ENCODE results near the gene RTN4R.

Gene RTN4R

DNA sequence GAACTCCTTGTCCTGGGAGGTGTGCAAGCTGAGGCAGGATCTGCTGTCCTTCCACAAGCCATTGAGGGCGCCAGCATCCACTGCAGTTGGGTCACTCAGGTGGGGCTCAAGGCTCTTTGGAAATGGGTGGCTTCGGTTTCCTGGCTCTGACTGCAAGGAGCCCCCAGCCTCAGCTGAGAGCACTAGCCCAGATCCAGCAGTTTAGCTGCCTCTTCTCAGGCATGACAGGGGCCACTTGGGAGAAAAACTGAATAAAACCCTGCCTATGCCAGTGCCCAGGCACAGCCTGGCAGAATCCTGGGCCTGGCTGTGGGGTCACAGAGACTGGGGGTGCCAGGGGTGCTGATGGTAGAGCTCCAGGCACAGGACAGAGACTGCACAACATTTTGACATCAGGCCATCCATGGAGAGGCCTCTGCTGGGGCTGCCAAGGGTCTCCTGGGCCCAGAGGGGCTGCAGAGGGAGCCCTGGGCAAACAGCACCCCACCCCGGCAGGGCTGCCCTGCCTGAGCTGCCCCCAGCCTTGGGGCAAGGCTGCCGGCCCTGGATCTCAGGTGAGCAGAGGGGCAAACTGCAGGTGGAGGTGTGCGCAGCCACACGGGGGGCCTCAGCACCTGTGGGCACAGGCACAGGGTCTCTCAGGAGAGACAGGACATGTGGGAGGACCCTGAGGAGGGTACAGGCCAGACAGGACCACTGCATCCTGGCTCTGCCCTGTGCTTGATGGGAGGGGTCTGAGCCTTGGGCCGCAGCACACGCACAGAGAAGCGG lies 28.3 kb downstream of the RTN4R start:
- no peak for DNase-seq

DNA sequence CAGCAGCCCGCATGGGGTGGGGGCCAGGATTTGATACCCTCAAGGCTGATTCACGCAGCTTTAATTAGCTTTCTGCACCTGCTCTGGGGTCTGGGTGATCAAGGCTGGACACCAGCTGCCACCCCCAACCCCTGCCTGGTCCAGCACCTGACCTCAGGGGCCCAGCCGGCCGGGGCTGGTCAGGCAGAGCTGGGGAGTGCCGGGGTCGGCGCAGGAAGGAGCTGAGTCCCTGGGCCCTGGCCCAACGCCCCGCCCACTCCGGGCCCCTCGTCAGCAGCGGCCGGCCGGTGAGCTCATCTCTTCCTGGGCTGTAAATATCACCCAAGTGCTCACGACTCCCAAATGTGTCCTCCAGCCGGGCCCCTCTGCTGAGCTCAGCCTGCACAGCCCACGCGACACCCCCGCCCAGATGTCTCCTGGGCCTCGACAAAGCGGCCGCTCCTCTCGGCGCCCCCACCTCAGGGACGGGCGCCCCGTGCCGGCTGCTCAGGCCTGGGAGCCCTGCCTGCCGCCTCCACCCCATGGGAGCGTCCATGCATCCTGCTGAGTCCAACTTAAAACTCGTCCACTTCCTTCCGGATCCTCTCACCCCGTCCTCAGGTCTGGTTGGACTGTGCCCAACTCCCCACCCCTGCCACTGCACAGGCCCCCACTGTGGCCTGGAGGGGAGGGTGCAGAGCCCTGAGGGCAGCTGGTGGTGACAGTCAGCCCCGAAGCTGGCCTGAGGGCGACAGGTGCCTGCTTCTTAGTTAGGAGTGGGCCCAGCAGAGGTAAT lies 29.0 kb downstream of the RTN4R start:
- no peak for DNase-seq

DNA sequence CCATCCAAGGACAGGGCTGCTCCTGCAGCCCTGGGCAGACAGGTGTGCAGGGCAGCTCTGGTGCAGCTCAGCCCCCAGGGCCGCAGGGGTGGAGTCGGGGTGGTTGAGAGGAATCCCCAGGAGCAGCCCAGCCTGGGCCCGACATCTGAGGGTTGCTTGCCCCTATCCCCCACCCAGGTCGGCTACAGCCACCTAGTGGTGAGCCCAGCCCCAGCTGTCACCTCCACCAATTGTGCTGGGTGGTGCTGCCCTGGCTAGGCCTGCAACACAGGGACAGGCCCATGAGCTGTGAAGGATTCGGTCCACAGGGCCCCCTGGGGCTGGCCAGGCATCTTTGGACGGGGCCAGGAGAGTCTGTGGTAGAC lies 29.6 kb downstream of the RTN4R start:
- DNase-seq: peak; percentile 51

DNA sequence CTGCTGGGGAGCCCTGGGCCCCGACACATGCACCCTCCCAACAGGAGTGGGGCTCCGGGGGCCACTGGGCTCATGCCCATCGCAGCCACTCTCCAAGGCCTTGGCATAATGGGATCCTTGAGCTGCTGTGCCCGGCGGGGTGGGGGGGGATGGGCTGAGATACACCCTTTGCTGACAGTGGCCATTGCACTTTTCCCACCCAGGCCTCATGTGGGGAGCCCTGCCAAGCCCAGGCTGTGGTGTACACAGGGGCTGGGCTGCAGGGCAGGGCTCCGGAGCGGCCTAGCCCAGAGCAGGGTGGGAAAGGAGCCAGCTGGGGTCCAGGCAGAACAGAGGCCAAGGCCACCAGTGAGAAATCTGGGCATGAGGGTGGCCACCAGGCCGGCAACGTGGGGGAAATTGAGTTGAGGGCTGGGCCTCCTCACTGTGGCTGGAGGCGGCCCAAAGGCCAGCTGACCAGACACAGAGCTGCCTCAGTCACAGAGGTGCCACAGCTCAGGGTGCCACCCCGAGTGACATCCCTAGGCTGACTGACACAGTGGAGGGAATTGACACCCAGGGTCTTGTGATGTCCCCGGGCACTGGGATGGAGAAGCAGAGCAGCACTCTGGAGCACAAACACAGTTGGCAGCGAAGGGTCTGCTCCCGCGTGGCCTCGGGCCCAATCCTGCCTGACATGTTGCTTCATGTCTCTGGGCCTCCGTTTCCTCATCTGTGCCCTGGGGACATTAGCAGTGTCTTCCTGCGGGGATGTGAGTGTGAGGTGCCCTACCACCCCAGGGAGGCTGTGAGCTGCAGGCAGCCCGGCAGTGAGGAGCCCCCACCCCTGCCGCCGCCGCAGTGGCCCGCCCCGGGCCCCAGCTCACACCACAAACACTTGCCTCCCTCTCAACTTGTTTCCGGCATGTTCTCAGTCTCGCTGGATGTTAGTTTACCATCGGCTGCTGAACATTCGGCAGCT lies 30.4 kb downstream of the RTN4R start:
- DNase-seq: peak; percentile 53

DNA sequence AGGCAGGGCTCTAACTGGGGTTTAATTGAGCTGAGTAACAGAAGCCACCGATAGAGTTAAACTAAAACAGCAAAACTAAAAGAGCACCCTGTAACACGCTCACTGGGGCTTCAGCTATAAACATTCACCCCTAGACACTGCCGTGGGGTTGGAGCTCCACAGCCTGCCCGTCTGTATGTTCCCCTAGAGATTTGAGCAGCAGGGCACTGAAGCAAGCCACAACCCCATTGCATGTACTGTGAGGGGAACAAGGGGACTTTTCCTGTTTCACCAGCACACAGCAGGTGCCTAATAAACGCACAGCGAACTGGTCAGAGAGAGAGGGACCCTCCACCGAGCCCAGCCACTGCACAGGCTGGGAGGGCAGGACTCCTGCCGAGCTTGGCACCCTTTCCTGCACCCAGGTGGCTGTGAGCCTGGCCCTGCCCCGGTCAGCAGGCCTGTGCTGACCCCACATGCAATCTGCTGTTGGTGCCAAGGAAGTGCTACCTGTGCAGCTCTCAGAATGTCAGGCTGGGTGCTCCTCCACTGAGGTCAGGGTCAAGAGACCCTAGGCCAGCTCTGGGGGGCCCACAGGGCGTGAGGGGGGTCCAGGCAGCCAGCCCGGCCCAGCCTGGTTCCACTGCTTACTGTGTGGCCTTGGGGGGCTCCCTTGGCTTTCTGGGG lies 31.9 kb downstream of the RTN4R start:
- no peak for DNase-seq

DNA sequence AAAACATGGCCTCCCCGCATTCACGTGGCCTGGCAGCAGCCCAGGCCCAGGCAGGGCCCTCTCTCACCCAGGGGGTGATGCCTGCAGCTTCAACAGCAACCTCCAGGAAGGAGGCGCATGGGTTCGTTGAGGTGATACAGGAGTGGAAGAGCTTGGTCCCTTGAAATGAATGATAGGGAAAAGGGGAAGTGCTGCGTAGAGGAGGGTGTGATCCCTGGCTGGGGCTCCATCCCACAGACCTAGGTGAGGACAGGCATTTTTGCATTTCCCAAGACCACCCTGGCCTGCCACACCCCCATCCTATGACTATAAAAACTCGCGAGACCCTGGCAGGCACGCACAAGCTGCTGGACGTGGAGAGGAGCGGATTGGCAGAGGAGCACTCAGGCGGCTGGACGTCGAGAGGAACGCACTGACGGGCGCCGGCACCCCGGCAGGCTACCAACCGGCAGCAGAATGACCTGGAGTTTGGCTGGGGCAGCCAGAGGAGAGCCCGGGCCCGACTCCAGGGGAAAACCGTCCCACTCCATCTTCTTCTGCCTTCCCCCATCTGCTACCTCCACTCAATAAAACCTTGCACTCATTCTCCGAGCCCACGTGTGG lies 32.6 kb downstream of the RTN4R start:
- no peak for DNase-seq

DNA sequence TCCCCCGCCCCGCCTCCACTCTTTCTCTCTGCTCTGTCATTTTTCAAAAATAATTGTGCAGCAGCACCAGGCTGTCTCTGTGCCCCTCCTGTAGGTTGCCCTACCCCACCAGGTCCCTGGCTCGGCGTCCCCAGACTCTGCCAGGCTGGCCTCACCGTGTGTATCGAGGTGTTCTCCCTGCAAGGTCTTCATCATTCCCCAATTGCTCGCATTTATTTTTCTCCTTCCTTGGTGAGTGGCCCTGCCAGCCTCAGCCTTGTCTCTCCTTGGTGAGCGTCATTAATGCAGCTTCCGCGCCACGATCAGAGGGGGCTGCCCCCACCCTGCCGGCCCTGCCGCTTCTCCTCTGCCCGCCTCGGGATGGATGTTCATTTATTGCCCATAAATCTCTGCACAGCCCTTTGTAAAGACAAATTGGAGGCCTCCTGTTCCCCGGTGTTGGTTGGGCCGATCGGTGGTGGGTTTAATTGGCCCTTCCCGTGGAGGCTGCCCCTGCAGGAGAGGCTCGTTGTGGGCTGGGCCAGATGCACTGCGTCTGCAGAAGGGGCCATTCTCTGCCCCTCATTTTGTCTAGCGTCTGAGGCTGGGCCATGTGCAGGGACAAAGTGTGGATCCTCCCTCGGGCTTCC lies 33.2 kb downstream of the RTN4R start:
- DNase-seq: no peak

DNA sequence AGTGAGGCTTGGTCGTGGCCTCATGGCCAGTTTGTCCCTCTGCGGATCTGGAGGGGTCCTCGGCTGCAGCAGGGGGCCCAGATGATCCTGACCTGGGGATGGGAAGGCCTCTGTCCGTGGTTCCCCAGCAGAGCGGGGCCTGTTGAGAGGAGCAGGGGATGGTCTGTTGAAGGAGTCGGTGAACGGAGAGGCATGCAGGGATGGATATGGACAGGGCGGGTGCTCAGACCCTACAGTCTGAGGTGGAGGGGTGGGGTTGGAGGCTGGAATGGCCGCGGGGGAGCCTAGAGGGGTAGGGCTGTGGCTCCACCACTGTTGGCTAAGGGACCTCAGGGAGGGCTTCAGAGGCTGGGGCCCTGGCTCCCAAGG lies 33.8 kb downstream of the RTN4R start:
- DNase-seq: no peak

DNA sequence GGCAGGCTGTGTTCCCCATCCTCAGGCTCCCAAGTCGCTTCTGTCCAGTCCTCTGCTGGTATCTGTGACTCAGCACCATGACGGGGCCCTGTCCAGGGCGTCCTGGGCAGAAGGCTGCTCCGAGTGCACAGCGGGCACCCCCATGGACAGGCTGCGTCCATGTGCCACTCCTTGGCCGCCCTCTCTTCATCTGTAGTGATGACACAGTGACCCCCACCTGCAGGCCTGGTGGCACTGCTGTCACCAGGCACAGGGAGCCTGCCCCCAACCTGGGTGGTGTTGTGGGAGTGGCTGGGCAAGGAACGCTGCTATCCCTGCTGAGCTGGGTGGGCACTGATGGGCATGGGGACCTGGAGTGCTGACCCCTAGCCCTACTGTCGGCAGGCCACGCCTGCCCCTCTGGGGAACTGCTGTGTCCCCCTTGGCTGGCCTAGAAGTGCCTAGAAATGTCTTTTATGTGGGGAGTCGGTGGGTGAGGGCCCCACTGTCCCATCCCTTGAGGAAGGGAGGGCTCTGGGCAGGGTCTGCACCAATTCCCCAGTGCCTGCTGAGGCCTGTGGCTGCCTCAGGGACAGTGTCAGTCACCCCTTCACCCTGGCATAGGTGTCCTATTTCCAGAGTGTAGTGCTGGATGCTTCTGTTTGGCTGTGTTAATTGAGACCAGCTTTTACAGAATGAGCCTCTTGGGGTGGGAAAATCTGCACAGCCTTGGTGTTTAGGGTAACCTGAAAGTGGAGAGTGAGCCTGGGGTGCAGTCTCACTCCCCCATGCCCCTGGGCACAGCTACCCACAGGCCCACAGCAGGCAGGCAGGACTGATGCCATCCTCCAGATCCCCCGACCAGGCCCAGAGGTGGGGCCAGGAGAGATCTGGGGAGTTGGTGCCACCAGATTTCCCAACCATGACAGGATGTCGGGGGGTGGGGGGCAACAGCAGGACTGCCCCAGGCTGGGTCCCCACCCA lies 34.5 kb downstream of the RTN4R start:
- no peak for DNase-seq

DNA sequence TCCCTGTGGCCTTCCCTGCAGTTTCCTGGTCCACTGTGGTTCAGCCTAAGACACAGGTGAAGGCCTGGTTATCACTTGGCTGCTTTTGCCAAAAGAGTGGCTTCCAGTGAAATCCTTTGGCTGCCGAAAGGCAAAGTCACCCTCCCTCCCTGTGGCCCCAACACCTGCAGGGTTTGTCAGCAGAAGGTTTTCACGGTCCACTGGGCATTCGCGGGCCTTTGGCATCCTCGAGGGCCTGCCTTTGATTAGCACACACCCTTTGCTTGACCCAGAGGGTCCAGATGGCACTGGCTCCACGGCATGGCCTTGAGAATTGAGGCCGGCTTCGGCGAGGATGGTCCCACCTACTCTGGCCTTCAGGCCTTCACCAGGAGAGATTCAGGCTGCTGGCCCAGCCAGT lies 35.3 kb downstream of the RTN4R start:
- no peak for DNase-seq

DNA sequence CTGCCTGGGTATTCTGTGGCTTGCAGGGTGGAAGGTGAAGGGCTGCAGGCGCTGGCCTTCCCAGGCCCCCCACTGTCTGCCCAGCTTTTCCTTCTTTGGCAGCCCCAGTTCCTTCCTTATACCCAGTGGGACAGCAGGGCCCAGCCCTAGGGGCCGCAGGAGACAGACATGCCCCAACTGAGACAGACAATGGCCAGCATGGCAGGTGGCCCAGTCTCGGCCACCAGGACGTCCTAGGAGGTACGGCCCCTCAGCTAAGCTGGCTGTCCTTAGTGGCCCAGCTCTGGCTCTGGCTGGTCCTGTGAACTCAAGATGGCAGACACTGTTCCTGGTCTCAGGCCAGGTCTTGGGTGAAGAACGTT lies 35.9 kb downstream of the RTN4R start:
- DNase-seq: no peak

DNA sequence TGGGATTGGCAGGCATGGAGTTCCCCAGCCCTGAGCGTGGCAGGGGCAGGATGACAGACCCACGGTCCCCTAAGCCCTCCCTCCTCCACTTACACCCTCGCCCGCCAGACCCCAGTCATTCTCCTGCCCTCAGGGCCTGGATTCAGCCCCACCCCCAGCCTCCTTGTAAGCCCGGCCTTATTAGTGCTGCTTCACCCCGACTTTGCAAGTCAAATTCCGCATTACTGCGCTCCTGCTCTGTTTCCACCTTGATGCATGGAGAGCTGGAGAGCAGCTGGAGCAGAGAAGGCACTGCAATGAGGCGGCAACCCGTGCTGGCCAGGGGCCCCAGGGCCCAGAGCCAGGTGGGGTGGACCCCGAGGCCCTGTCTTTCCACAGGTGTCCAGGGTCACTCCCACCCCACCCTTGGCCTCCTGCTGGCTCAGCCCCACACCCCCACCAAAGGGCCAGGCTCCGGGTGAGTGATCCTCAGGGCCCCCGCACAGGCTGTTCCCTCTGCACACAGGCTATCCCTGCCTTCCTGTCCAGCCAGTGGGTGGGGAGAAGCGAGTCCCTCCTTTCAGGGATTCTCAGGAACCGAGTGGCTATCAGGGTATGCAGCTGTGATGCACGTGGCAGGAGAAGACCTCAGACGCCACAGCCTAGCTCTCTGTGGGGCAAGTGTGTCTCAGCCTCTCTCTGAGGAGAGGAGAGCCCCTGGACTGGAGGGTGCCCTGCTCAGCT lies 36.4 kb downstream of the RTN4R start:
- DNase-seq: no peak

DNA sequence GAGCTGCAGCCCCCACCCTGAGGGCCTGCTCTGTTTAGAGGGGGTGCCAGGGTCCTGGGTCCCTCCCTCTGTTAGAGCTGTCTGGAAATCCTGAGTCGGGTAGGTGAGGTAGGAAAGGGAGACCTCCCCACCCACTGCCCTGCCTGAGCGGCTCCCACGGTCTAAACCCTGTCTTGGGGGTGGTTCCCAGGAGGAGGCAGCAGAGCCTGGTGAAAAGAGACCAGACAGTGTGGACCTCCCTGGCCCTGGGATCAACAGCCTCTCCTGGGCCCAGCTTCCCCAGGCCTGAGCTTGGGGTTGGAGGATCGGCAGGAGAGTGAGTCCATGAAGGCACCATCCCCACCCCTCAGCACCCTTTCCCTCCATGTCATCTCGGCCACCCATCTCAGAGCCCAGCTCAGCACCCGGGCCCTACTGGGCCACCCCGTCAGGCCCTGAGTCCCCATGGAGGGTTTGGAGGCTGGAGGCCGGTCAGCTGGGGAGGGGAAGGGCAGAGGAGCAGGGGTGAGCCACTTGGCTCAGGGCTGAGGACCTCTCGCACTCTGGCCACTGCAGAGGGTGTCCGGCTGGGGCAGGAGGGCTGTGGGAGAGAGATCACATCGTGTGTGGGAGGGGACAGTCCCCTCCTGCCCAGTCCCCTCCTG lies 37.2 kb downstream of the RTN4R start:
- no peak for DNase-seq

DNA sequence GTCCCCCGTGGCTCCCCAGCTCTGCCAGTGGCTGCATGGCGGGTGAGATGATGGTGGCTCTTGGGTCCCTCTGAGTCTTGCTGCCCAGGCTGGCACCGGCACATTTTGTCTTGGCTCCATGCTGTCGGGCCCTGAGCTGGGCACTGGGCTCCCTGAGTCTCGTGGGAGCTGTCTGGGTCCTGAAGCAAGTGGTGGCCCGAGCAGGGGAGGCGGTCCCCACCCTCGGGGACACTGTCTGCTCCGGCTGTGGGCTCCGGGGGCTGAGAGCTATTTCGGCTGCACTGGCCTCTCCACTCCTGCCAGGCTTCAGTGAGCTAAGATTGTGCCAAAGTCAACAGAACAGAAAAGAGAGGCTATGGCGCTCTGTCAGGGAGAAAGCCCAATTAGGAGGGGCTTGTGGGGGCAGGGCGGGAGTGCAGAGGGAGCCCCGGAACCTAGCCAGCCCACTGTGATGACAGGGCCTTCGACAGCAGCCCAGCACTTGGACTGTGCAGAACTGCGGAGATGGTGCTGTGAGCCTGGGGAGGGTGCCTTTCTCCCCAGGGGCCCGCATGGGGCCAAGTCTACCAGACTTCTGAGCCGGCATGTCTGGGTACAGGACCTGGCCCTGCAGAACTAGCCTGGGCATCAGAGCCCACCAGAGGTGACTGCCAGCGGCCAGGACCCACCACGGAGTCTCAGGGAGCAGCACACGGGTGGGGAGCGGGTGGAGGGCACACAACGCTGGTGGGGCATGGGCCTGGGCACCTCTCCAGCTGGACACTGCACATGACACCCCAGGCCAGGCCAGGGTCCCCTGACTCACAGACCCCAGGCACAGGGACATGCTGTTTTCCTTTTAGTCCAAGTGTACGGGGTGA lies 38.0 kb downstream of the RTN4R start:
- DNase-seq: no peak

DNA sequence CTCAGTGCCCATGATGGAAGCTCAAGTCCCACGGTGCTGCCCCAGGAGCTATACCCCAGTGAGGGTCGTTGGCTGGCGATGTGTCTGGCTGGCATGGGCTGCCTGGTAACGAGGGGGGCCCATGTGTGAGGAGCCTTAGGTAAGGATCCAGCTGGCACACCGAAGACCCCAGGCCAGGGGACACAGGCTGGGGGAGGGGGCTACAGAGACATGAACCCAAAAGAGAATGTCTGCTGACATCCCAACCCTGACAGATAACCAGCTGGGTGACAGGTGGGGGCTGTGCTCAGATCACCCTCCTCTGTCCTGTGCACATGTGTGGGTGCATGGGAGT lies 39.2 kb downstream of the RTN4R start:
- no peak for DNase-seq

DNA sequence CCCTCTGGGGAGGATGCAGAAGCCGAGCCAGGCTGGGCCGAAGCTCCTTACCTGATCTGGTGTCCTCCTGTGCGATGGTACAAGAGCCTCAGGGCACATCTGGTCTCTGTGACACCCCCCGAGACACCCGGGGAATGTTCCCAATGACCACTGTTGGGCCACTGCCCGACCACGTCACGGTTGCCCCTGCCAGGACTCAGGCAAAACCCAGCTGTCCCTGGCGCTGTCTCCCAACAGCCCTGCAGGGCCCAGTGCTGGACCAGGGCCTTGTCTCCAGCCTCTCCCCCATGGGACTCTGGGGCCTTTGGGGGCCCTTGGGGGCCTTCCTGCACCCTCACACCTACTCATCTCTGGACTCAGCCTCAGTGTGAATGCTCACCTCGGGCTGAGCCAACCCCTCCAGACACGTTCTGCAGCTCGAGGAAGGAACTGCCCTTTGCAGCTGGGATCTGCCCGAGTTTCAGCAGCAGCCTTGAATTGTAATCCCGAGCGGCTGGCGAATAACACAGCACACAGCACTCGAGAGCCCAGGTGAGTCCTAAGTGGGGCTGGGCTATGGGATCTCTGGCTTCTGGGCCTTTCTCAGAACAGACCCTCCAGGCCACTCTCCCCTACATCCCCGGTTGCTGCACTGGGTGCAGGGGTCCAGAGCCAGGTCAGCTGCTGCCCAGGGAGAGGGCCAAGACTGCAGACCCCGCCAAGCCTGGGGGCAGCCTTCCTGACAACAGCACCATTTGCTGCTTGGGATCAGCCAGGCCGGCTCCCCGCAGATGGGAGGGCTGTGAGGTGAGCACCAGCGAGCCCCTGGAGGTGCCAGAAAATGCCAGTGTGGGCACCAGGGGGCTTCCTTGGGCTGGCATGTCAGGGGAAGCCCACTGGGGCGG lies 39.8 kb downstream of the RTN4R start:
- no peak for DNase-seq

DNA sequence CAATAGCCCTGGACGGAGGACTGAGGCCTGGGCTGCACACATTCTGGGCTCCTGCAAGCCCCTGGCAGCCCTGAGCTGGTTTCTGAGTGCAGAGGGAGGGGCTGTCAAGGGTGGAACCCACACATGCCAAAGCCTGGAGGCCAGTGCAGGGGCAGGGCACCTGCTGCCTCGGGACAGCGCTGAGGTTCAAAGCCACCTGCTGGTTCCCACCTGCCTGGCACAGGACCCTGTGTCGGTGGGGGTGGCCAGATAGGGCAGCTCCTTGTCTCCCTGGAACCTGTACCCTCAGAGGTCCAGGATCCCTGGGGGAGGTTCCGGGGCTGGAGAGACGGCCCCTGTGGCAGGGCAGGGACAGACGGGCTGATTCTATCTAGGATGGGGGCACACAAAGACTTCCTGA lies 40.8 kb downstream of the RTN4R start:
- no peak for DNase-seq
